ENCODE data around the gene IP6K3.

- TF ChIP-seq CTCF (IDR thresholded peaks at IDR 0.05) (no peak), POLR2A (IDR thresholded peaks at IDR 0.05) (no peak)
Observed at GRCh38 chr6:33738153-33738552, 8.6 kb downstream of the IP6K3 start.

All from adrenal gland (tissue), 5 donors.